Pons (tissue), 1 donor: ENCODE data around the gene DNAJB8.

Source experiments
- DNase-seq: peaks from one replicate; pipeline ENCODE4 v3.0.0-alpha.2; 2016; ENCODE audit warnings: low spot score

DNAJB8 gene

GRCh38 chr3:128425846-128426127 is 40.9 kb downstream of the DNAJB8 start:
- DNase-seq: no peak

- DNase-seq: no peak
These were observed 41.4 kb downstream of the DNAJB8 start for GRCh38 chr3:128425142-128425845.

GRCh38 chr3:128424508-128425069 is 42.1 kb downstream of the DNAJB8 start:
- DNase-seq: no peak

GRCh38 chr3:128423525-128424147 is 43.1 kb downstream of the DNAJB8 start:
- DNase-seq: no peak

DNA sequence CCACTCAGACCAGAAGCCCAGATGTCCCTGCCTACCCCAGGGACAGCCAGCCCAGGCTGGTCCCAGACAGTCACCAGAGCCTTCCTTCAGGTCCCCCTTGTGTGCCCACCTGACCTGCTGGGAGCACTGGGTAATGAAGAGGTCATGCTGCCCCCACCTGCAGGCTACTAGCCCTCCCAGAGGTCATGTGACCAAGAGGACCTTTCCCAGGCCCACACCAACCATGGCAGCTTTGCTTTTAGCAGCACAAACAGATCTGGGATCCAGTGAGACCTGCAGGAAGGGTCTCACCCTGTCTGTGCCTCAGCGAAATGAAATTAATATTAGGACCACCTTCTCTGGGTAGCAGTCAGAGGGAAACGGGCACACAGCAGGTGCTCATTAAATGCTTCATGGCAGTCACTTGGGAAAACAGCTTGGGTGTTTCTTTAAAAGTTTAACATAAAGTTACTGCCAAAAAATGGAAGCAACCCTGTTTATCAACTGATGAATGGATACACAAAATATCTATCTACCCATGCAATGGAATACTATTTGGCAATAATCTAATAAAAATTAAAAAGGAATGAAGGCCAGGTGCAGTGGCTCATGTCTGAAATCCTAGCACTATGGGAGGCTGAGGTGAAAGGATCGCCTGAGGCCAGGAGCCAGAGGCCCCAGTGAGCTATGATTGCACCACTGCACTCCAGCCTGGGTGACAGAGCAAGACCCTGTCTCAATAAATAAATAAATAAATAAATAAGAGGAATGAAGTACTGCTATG is 43.7 kb downstream of the DNAJB8 start:
- no peak for DNase-seq

- DNase-seq: no peak
These were observed 44.7 kb downstream of the DNAJB8 start for GRCh38 chr3:128421966-128422365.

DNA sequence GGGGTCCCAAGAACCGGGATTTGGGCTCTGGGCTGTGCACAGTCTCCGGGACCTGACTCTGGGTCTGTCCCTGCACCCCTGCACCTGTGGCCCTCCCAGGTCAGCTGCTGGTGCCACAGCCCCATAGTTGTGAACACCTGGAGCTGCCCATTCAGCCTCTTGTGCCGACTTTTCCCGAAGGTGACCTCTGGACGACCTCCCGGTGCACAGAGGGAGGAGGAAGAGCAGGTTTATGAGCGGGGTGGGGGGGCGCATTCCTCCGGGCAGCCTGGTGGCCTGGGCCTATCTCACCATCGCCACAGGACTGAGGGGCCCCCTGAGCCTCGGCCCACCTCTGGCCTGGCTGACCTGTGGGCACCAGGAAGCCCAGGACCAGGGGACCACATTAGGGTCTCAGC is 45.3 kb downstream of the DNAJB8 start:
- DNase-seq: no peak

- no peak for DNase-seq
These were observed 45.8 kb downstream of the DNAJB8 start for GRCh38 chr3:128420720-128421438.

DNA sequence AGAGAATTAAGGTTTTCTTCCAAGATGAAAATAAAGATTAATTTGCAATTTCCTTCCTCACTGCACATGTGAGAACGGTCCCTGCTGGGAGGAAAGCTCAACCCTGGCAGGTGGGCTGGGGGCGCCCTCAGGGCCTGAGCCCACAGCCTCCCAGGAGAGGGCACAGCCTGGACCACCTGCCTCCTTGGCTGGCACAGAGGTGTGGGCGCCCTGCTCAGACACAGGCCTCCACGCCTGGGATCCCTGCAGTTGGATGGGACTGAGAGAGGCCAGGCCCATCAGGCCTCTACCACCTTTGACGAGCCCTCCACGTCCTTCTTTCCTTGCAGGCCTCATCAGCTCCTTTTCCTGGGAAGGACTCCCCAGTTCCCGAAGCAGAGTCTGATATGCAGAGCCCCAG is 46.4 kb downstream of the DNAJB8 start:
- no peak for DNase-seq

DNA sequence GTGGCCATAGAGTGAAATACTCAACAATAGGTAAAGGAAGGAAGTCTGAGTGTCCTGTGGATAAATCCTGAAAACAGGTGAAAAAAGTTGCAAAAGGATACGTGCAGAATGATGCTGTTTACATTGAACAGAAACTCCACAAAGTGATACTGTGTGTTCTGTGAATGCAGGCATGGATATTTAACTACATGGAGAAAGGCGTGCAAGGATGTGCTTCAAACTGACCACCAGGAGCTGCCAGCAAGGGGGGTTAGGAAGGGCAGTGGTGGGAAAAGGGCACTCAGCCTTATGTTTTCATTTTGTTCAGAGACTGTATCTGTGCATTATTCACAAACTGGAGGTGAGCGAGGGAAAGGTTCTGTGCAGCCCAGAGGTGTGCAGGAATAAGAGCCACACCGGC is 47.4 kb downstream of the DNAJB8 start:
- DNase-seq: no peak

DNA sequence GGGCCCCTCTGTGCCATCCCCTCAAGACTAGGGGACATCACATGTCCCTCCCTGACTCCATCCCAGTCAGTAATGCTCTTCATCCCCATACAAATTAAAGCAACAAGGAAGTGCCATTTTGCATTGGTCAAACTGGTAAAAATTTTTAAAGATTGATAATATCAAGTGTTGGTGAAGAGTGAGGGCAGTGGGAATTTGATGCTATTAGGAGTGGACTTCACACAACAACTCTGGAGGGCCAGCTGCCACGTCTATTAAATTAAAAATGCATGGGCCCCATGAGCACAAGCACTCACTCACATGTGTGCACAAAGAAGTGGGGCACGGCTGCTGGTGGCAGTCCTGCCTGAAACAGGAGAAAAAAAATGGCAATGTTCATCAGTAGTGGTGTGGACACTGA is 47.8 kb downstream of the DNAJB8 start:
- DNase-seq: no peak

DNA sequence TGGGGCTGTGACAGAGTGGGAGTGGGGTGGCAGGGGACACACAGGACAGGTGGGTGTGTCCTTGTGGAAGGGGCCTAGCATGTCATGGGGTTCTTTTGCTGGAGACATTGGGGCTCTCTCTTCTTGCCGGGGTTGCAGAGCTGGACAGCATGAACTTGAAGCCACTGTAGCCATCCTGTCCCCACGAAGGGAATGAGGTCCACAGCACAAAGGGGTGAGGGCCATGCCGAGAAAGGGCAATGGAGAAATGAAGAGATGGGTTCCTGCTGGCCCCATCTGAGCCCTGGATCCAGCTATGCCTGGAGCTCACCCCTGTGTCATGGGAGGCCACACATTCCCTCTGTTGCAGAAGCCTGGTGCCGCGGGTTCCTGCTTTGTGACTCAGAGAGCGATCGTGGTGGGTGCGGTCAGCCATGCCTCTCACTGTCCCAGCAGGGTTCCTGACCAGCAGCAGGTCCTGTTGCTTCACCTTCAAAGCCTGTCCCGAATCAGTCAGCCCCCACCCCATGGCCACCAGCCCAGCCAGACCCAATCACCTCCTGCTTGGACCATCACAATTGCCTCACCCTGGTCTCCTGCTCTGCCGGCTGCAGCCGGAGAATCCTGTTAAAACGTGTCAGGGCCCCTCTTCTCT is 50.0 kb downstream of the DNAJB8 start:
- DNase-seq: no peak

DNA sequence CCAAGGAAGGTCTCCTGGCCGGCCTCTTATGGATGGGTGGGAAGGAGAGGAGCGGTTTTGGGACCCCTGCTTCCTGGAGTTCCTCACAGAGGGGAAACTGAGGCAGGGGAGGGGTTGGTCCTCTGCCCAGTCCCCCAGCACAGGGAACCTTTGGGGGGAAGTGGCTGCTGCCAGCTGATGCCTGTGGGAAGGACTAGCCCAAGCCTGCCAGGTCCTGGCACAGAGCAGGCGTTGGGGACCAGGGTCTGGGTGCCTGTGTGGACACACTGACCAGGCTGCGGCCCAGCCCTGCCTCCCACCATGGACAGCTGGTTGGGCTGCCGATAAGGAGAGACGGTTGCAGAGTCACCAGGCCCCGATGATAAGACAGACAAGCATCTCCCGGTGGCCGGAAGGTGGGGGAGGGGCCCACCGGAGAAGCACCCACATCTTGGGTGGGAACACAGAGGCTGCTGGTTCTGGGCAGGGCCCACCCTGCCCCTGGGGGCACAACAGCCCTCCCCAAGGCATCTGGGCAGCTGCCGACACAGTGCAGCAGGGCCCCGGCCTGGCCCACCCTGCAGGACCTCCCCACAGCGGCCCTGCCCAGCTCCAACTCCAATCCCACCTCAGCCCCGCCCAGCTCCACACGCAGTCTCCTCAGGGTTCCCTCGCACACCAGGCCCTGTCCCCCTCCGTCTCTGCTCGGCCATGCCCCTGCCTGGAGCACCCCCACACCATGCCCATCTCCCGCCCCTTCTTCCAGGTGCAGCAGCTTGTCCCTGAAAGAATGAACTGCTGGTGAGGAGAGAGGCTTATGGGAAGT is 50.7 kb downstream of the DNAJB8 start:
- DNase-seq: no peak

DNA sequence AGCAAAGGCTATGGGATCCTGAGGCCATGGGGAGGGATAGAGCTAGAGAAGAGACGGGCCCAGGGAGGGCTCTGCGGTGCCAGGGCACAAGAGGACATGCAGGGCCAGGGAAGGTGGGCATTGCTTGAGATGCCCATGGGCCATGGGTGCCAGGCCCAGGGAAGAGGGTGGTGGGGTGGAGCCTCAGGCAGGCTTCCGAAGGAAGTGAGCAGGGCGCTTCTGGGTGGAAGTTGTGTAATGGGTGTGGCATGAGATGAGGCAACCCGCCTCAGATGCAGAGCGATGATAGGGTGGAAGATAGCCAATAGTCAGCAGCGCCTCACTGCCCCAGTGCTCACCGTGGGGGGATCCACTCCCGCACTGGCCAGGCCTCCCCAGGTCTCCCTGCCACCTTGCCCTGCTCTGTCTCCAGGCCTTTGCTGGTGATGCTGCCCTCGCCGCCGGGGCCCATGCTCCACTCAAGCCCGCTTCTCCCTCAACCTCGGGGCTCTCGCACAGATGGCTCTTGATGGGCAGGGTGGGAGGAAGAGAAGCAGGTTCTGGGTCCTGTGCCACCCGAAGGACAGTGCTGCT is 51.4 kb downstream of the DNAJB8 start:
- no peak for DNase-seq

DNA sequence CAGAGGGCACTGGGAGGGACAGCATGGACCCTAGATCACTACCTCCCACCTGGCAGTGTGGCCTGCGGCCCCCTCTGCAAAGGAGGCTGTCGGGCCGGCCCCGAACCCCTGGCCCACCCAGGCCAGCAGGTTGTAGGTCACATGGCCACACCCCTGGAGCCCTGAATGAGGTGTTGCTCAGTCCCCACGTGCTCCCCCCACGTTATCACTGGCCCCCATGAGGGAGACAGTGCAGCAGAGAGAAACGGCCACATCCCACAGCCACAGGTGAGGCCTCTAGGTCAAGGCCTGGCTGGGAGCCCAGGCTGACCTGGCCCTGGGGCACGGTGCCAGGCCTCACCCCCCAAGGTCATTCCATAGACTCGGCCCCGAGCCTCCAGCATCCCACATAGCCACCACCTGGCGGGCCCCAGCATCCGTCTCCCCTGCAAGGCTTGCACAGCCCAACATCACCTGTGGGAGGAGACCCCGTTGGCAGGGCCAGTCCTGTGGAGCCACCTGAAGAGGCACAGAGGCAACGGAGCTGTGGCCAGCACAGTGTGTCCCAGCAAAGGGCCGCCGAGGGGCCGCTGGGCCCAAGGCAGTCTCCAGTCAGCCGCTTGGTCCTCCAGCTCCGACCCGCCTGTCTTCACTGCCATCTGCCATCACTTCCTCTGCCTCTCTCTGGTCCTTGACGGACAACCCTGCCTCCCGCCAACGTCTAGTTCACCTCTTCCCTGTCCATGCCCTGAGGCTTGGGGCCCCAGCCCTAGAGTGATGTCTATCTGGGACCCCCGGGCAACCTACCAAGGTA is 53.1 kb downstream of the DNAJB8 start:
- DNase-seq: no peak

GRCh38 chr3:128413003-128413370 is 53.7 kb downstream of the DNAJB8 start:
- no peak for DNase-seq
